Thyroid gland (tissue), 4 donors: ENCODE results near the gene UBTD1.

ENCODE experiments used
- POLR2A ChIP-seq, 2 donors: fragments of 450-650 bp; IDR thresholded peaks; one replicate each; pipeline ENCODE4 v1.6.1; 2017; ENCODE audit warnings: antibody characterized with exemption in 2 of 2, mild to moderate bottlenecking in 2 of 2, moderate library complexity in 1 of 2
- TF ChIP-seq, protein P1 (sequence below), 6 experiments: fragments of 200-600 bp in 3 of 6; fragments of 450-650 bp in 3 of 6; sonication (generic) in 3 of 6; IDR thresholded peaks; one replicate each; pipeline ENCODE4 v1.5.1; 2016 to 2019; ENCODE audit warnings: antibody characterized with exemption in 6 of 6, mild to moderate bottlenecking in 2 of 6, inconsistent platforms in 1 of 6, moderate library complexity in 1 of 6

- TF ChIP-seq, protein P1, sequence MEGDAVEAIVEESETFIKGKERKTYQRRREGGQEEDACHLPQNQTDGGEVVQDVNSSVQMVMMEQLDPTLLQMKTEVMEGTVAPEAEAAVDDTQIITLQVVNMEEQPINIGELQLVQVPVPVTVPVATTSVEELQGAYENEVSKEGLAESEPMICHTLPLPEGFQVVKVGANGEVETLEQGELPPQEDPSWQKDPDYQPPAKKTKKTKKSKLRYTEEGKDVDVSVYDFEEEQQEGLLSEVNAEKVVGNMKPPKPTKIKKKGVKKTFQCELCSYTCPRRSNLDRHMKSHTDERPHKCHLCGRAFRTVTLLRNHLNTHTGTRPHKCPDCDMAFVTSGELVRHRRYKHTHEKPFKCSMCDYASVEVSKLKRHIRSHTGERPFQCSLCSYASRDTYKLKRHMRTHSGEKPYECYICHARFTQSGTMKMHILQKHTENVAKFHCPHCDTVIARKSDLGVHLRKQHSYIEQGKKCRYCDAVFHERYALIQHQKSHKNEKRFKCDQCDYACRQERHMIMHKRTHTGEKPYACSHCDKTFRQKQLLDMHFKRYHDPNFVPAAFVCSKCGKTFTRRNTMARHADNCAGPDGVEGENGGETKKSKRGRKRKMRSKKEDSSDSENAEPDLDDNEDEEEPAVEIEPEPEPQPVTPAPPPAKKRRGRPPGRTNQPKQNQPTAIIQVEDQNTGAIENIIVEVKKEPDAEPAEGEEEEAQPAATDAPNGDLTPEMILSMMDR (IDR thresholded peaks at IDR 0.05), result no peak
- TF ChIP-seq POLR2A (IDR thresholded peaks at IDR 0.05), result no peak
These were observed 3.7 kb upstream of the UBTD1 start for GRCh38 chr10:97494863-97495506.
